Heart left ventricle (tissue), 13 donors: ENCODE data around the gene MED12L.

ENCODE experiments used
- CTCF ChIP-seq, 12 donors: fragments of 200-600 bp; sonication (generic) in 4 of 12; IDR thresholded peaks; one replicate each; pipeline versions ENCODE4 v1.5.0 to v1.8.0; 2018 to 2022; ENCODE audit warnings: antibody characterized with exemption in 12 of 12, mild to moderate bottlenecking in 5 of 12
- POLR2A ChIP-seq, 2 donors: fragments of 450-650 bp; IDR thresholded peaks; one replicate each; pipeline ENCODE4 v1.6.1; 2017; ENCODE audit warnings: antibody characterized with exemption in 2 of 2, mild to moderate bottlenecking in 2 of 2, moderate library complexity in 2 of 2
- donor health status: ischemic (EF 13 %, LVEDD 7.1; RV severe dilation, severe dysfunction).
- donor health status: DM: no; HTN: yes; CAD: no.
- donor health status: DM: no; HTN: no; CAD: no.
- donor health status: ischemic (EF 25% LVEDD 6.9; RV normal size, moderate dysfunction).
- donor health status: ischemic (EF 25% LVEDD 5.7; RV mildly dilated, moderate dysfunction).
- donor health status: ischemic (EF 35%, LVEDD 5.7; RV mildly dilated, moderate dysfunction).
- donor health status: nonischemic (EF 11% LVEDD 7.7; RV severe dilation, severe dysfunction).
- donor health status: DM: yes; HTN: yes; CAD: no.
- donor health status: PGD.
- donor health status: ischemic (EF 29% LVEDD 5.4; RV normal size, mild dysfunction).
- donor health status: nonischemic (EF 23%, LVEDD 6.1; RV moderate dilation, normal function).

GRCh38 chr3:151393941-151394340 is 308.5 kb downstream of the MED12L start:
- TF ChIP-seq CTCF (IDR thresholded peaks at IDR 0.05) = no peak
- TF ChIP-seq POLR2A (IDR thresholded peaks at IDR 0.05) = no peak
